HepG2 (cell line): ENCODE results near the gene GRM7.

Experiments
- ATF2 ChIP-seq: sonication (generic); formaldehyde crosslinking; IDR thresholded peaks from 2 replicates; pipeline ENCODE4 v1.4.0; 2020; ENCODE audit warnings: missing genetic modification reagents
- CTCF ChIP-seq: sonication (generic); formaldehyde crosslinking; IDR thresholded peaks from 2 replicates; pipeline ENCODE4 v1.5.0; 2020; ENCODE audit warnings: mild to moderate bottlenecking, missing genetic modification reagents, moderate library complexity
- DRAP1 ChIP-seq: IDR thresholded peaks from 2 replicates; pipeline ENCODE4 v1.6.1; 2016; ENCODE audit warnings: missing genetic modification reagents, missing compliant biosample characterization
- ERF ChIP-seq: IDR thresholded peaks from 2 replicates; pipeline ENCODE4 v1.6.1; 2018; ENCODE audit warnings: missing biosample characterization, missing genetic modification reagents
- POLR2AphosphoS5 ChIP-seq: IDR thresholded peaks from 2 replicates; pipeline ENCODE4 v1.6.1; 2012; ENCODE audit warnings: low read depth, low read length
- RAD51 ChIP-seq: fragments of 450-650 bp; IDR thresholded peaks from 2 replicates; pipeline ENCODE4 v1.6.1; 2016; ENCODE audit warnings: borderline replicate concordance
- SMC3 ChIP-seq: IDR thresholded peaks from 2 replicates; pipeline ENCODE4 v1.6.1; 2011; ENCODE audit warnings: low read length, improper control_type of control experiment
- UBTF ChIP-seq: sonication (generic); formaldehyde crosslinking; IDR thresholded peaks from 2 replicates; pipeline ENCODE4 v1.4.0; 2020; ENCODE audit warnings: mild to moderate bottlenecking, missing genetic modification reagents
- USF2 ChIP-seq, 2 experiments: sonication (generic) in 1 of 2; formaldehyde crosslinking in 1 of 2; IDR thresholded peaks; 2 replicates each; pipeline versions ENCODE4 v1.5.1 to v1.6.1; 2011 to 2020; ENCODE audit warnings: borderline replicate concordance in 1 of 2, low read depth in 1 of 2, low read length in 1 of 2, mild to moderate bottlenecking in 1 of 2, missing genetic modification reagents in 1 of 2, moderate library complexity in 1 of 2
- ZBTB26 ChIP-seq: IDR thresholded peaks from 2 replicates; pipeline ENCODE4 v1.6.1; 2016; ENCODE audit warnings: missing compliant biosample characterization, missing genetic modification reagents, borderline replicate concordance
- ZHX1 ChIP-seq: sonication (generic); formaldehyde crosslinking; IDR thresholded peaks from 2 replicates; pipeline ENCODE4 v1.8.1; 2022; ENCODE audit warnings: low read depth, mild to moderate bottlenecking, missing genetic modification reagents
- ZNF354B ChIP-seq: sonication (generic); formaldehyde crosslinking; IDR thresholded peaks from 2 replicates; pipeline ENCODE4 v1.8.0; 2022; ENCODE audit warnings: mild to moderate bottlenecking, missing genetic modification reagents
- ZNF546 ChIP-seq: sonication (generic); formaldehyde crosslinking; conservative IDR thresholded peaks from 2 replicates; pipeline ENCODE4 v1.8.1; 2023; ENCODE audit warnings: mild to moderate bottlenecking, missing genetic modification reagents
- ZNF761 ChIP-seq: sonication (generic); formaldehyde crosslinking; conservative IDR thresholded peaks from 2 replicates; pipeline ENCODE4 v1.4.0; 2020; ENCODE audit warnings: mild to moderate bottlenecking, missing genetic modification reagents

- TF ChIP-seq ZNF761 (CRISPR knock-in tag), result no peak
- no peak for TF ChIP-seq SMC3
- TF ChIP-seq ZBTB26 (CRISPR knock-in tag), result no peak
- no peak for TF ChIP-seq ZNF354B
- TF ChIP-seq ATF2 (CRISPR knock-in tag), result no peak
- no peak for TF ChIP-seq ZHX1 (CRISPR knock-in tag)
- no peak for TF ChIP-seq CTCF (CRISPR knock-in tag)
- TF ChIP-seq ZNF546 (CRISPR knock-in tag), result no peak
- no peak for TF ChIP-seq USF2 (IDR thresholded peaks at IDR 0.05; ENCODE audit: low read depth, low read length)
- TF ChIP-seq USF2 (CRISPR knock-in tag; IDR thresholded peaks at IDR 0.05; ENCODE audit: borderline replicate concordance), result no peak
- TF ChIP-seq UBTF (CRISPR knock-in tag), result no peak
- no peak for TF ChIP-seq DRAP1
- no peak for TF ChIP-seq POLR2AphosphoS5
- TF ChIP-seq RAD51, result no peak
- TF ChIP-seq ERF (CRISPR knock-in tag), result no peak
Observed at GRCh38 chr3:7340795-7341194, 479.9 kb downstream of the GRM7 start.
